GM19468 (cell line): ENCODE measurements around the gene SINHCAF.

Source experiments
- ATAC-seq: cut with Tn5 transposase; IDR thresholded peaks from one replicate; pipeline ENCODE4 v1.9.1; 2021; ENCODE audit warnings: mild to moderate bottlenecking, moderate library complexity, moderate number of reproducible peaks; ENCODE audit not compliant: unreplicated experiment; ENCODE audit errors: extremely low read depth

Gene SINHCAF

GRCh38 chr12:31311634-31312258 lies 14.2 kb downstream of the SINHCAF start:
- ATAC-seq, result no peak

GRCh38 chr12:31310488-31310887 lies 15.5 kb downstream of the SINHCAF start:
- no peak for ATAC-seq

- no peak for ATAC-seq
These were observed 16.7 kb downstream of the SINHCAF start for GRCh38 chr12:31309279-31309678.

GRCh38 chr12:31308116-31308515 lies 17.8 kb downstream of the SINHCAF start:
- no peak for ATAC-seq

GRCh38 chr12:31306866-31307265 lies 19.1 kb downstream of the SINHCAF start:
- ATAC-seq, result no peak

GRCh38 chr12:31303466-31303865 lies 22.5 kb downstream of the SINHCAF start:
- ATAC-seq, result no peak

- ATAC-seq, result no peak
These were observed 24.6 kb downstream of the SINHCAF start for GRCh38 chr12:31301311-31301710.

GRCh38 chr12:31300783-31301182 lies 25.2 kb downstream of the SINHCAF start:
- no peak for ATAC-seq

- ATAC-seq, result no peak
These were observed 25.6 kb downstream of the SINHCAF start for GRCh38 chr12:31300341-31300740.

GRCh38 chr12:31298922-31299321 lies 27.0 kb downstream of the SINHCAF start:
- no peak for ATAC-seq

GRCh38 chr12:31298515-31298910 lies 27.4 kb downstream of the SINHCAF start:
- no peak for ATAC-seq

- no peak for ATAC-seq
These were observed 28.1 kb downstream of the SINHCAF start for GRCh38 chr12:31297572-31298514.

GRCh38 chr12:31289441-31289840 lies 36.5 kb downstream of the SINHCAF start:
- no peak for ATAC-seq

- no peak for ATAC-seq
These were observed 37.6 kb downstream of the SINHCAF start for GRCh38 chr12:31288381-31288780.

- ATAC-seq, result no peak
These were observed 45.8 kb downstream of the SINHCAF start for GRCh38 chr12:31280183-31280582.

GRCh38 chr12:31279390-31279924 lies 46.5 kb downstream of the SINHCAF start:
- ATAC-seq, result no peak

- ATAC-seq, result no peak
These were observed 47.1 kb downstream of the SINHCAF start for GRCh38 chr12:31278832-31279231.

- ATAC-seq, result no peak
These were observed 47.5 kb downstream of the SINHCAF start for GRCh38 chr12:31278424-31278823.

- ATAC-seq, result no peak
These were observed 48.9 kb downstream of the SINHCAF start for GRCh38 chr12:31277081-31277480.

- ATAC-seq, result no peak
These were observed 50.5 kb downstream of the SINHCAF start for GRCh38 chr12:31275491-31275890.
